HEK293T (cell line): ENCODE data around the gene SELENOO.

Source experiments
- BHLHE40 ChIP-seq: fragments of 450-650 bp; IDR thresholded peaks from 2 replicates; pipeline ENCODE4 v1.6.1; 2016; ENCODE audit warnings: mild to moderate bottlenecking, moderate library complexity, borderline replicate concordance
- CTBP1 ChIP-seq: fragments of 450-650 bp; IDR thresholded peaks from 2 replicates; pipeline ENCODE4 v1.6.1; 2016; ENCODE audit warnings: borderline replicate concordance
- ELF4 ChIP-seq: fragments of 450-650 bp; IDR thresholded peaks from 2 replicates; pipeline ENCODE4 v1.6.1; 2017; ENCODE audit warnings: antibody characterized with exemption
- FOXA1 ChIP-seq: fragments of 450-650 bp; IDR thresholded peaks from 2 replicates; pipeline ENCODE4 v1.6.1; 2016; ENCODE audit warnings: mild to moderate bottlenecking
- FOXK2 ChIP-seq: fragments of 450-650 bp; IDR thresholded peaks from 2 replicates; pipeline ENCODE4 v1.6.1; 2016; ENCODE audit warnings: mild to moderate bottlenecking
- FOXM1 ChIP-seq: fragments of 450-650 bp; IDR thresholded peaks from 2 replicates; pipeline ENCODE4 v1.6.1; 2017; ENCODE audit warnings: mild to moderate bottlenecking, borderline replicate concordance
- L3MBTL2 ChIP-seq: fragments of 450-650 bp; conservative IDR thresholded peaks from 2 replicates; pipeline ENCODE4 v1.6.1; 2016; ENCODE audit warnings: mild to moderate bottlenecking
- LEF1 ChIP-seq: fragments of 450-650 bp; IDR thresholded peaks from 2 replicates; pipeline ENCODE4 v1.6.1; 2017; ENCODE audit warnings: mild to moderate bottlenecking, borderline replicate concordance
- NFRKB ChIP-seq: fragments of 450-650 bp; IDR thresholded peaks from 2 replicates; pipeline ENCODE4 v1.6.1; 2016; ENCODE audit warnings: mild to moderate bottlenecking, moderate library complexity
- PKNOX1 ChIP-seq: fragments of 450-650 bp; IDR thresholded peaks from 2 replicates; pipeline ENCODE4 v1.6.1; 2016
- SP1 ChIP-seq: fragments of 450-650 bp; IDR thresholded peaks from 2 replicates; pipeline ENCODE4 v1.6.1; 2017
- SUZ12 ChIP-seq: fragments of 450-650 bp; IDR thresholded peaks from 2 replicates; pipeline ENCODE4 v1.6.1; 2016; ENCODE audit warnings: mild to moderate bottlenecking
- TARDBP ChIP-seq: fragments of 450-650 bp; IDR thresholded peaks from 2 replicates; pipeline ENCODE4 v1.6.1; 2016
- ZNF384 ChIP-seq: fragments of 450-650 bp; IDR thresholded peaks from 2 replicates; pipeline ENCODE4 v1.6.1; 2016

GRCh38 chr22:50171319-50171964, 29.4 kb upstream of the SELENOO start:
- TF ChIP-seq BHLHE40 (no peak), FOXM1 (no peak), SP1 (no peak), ELF4 (no peak), LEF1 (no peak), L3MBTL2 (no peak), SUZ12 (no peak), PKNOX1 (no peak), ZNF384 (no peak), TARDBP (no peak), NFRKB (no peak), FOXK2 (no peak), FOXA1 (no peak), CTBP1 (no peak)
